SU-DHL-6 (cell line): ENCODE measurements around the gene GCC1.

Experiments
- H2AFZ ChIP-seq: fragments of 200-600 bp; sonication (generic); 2 replicates; pipeline ENCODE4 v1.6.1; 2014; ENCODE audit warnings: low read depth, mild to moderate bottlenecking, moderate library complexity, mixed read lengths, antibody characterized with exemption, low read length; ENCODE audit not compliant: severe bottlenecking
- H3F3A ChIP-seq: fragments of 200-600 bp; shearing (Covaris generic); 2 replicates; pipeline ENCODE4 v1.6.0; 2016; ENCODE audit warnings: antibody characterized with exemption, mild to moderate bottlenecking; ENCODE audit not compliant: insufficient read depth
- H3K27ac ChIP-seq: fragments of 200-600 bp; sonication (generic); 2 replicates; pipeline ENCODE4 v1.5.1; 2016; ENCODE audit warnings: low read depth, mild to moderate bottlenecking, low read length, moderate library complexity, mixed read lengths
- H3K27me3 ChIP-seq: fragments of 200-600 bp; sonication (generic), shearing (Covaris generic); 2 replicates; pipeline ENCODE4 v1.6.0; 2014; ENCODE audit warnings: mild to moderate bottlenecking, low read length
- H3K36me3 ChIP-seq: fragments of 200-600 bp; sonication (generic); 2 replicates; pipeline ENCODE4 v1.6.1; 2014; ENCODE audit warnings: mild to moderate bottlenecking, low read length, mixed read lengths
- H3K4me2 ChIP-seq: fragments of 300-600, 200-600 bp; shearing (Covaris generic), sonication (generic); 2 replicates; pipeline ENCODE4 v1.6.0; 2014; ENCODE audit warnings: low read length, low read depth, mild to moderate bottlenecking; ENCODE audit not compliant: poor library complexity, severe bottlenecking
- H3K4me3 ChIP-seq: fragments of 200-600 bp; sonication (generic); 2 replicates; pipeline ENCODE4 v1.5.1; 2014; ENCODE audit warnings: antibody characterized with exemption, low read length, mild to moderate bottlenecking, mixed read lengths; ENCODE audit not compliant: insufficient read depth, poor library complexity, severe bottlenecking
- H3K79me2 ChIP-seq: fragments of 200-600 bp; sonication (generic); 2 replicates; pipeline ENCODE4 v1.6.1; 2014; ENCODE audit warnings: mild to moderate bottlenecking, low read length, moderate library complexity; ENCODE audit not compliant: insufficient read depth
- H3K9ac ChIP-seq: fragments of 200-600 bp; sonication (generic); 2 replicates; pipeline ENCODE4 v1.7.0; 2014; ENCODE audit warnings: mild to moderate bottlenecking, low read length
- H3K9me2 ChIP-seq: fragments of 200-600 bp; sonication (generic); replicated peaks from 2 replicates; pipeline ENCODE4 v1.6.1; 2014; ENCODE audit warnings: low read length; ENCODE audit not compliant: insufficient read depth
- H3K9me3 ChIP-seq: fragments of 200-600 bp; sonication (generic); 2 replicates; pipeline ENCODE4 v1.6.1; 2014; ENCODE audit warnings: low read length, mixed read lengths; ENCODE audit not compliant: insufficient read depth
- H4K20me1 ChIP-seq: fragments of 200-600 bp; sonication (generic); 2 replicates; pipeline ENCODE4 v1.6.1; 2014; ENCODE audit warnings: low read depth, mild to moderate bottlenecking, antibody characterized with exemption, low read length, moderate library complexity, mixed read lengths
- CTCF ChIP-seq: fragments of 200-600 bp; sonication (generic); IDR thresholded peaks from one replicate; pipeline ENCODE4 v1.5.1; 2017; ENCODE audit warnings: antibody characterized with exemption, mild to moderate bottlenecking, low read length, moderate library complexity; ENCODE audit not compliant: insufficient read depth, poor library complexity, severe bottlenecking
- EZH2phosphoT487 ChIP-seq: fragments of 200-600 bp; sonication (generic), shearing (Covaris generic); conservative IDR thresholded peaks from 2 replicates; pipeline ENCODE4 v1.6.1; 2018; ENCODE audit warnings: mild to moderate bottlenecking, antibody characterized with exemption, low read length, moderate library complexity, mixed read lengths

The GCC1 gene

DNA sequence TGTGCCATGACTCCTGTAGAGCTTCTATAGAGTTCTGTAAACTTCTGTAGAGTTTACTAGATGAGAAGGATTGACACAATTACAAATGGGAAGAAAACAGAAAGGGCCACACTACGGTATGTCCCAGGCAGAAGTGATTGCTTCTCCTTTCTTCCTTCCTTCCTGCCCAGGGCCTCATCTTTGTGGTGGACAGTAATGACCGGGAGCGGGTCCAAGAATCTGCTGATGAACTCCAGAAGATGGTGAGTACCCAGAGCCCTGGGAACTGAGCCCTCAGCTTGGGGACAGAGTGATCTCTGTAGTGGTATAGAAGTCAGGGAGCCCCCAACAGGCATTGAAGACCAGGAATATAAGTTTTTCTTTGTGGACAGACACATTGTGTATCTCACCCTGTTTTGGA is 4.5 kb upstream of the GCC1 start:
- H3F3A ChIP-seq, result 0 out of 2 replicates have a peak, but pooled peaks cover 3% of the 10 kb centered on the region
- H3K79me2 ChIP-seq, result peaks cover 11% of the 10 kb centered on the region
- no peaks in the 10 kb centered on the region for H3K36me3 ChIP-seq
- H3K9me3 ChIP-seq, result no peaks in the 10 kb centered on the region
- H2AFZ ChIP-seq, result no peak overlapping the region
- no peaks in the 10 kb centered on the region for H3K27me3 ChIP-seq
- no peaks in the 10 kb centered on the region for H4K20me1 ChIP-seq
- no peak overlapping the region for H3K9ac ChIP-seq
- H3K4me3 ChIP-seq, result no peak overlapping the region
- TF ChIP-seq CTCF, result no peak
- no peak for TF ChIP-seq EZH2phosphoT487
- no peak overlapping the region for H3K4me2 ChIP-seq
- no peaks in the 10 kb centered on the region for H3K9me2 ChIP-seq
- no peak overlapping the region for H3K27ac ChIP-seq

DNA sequence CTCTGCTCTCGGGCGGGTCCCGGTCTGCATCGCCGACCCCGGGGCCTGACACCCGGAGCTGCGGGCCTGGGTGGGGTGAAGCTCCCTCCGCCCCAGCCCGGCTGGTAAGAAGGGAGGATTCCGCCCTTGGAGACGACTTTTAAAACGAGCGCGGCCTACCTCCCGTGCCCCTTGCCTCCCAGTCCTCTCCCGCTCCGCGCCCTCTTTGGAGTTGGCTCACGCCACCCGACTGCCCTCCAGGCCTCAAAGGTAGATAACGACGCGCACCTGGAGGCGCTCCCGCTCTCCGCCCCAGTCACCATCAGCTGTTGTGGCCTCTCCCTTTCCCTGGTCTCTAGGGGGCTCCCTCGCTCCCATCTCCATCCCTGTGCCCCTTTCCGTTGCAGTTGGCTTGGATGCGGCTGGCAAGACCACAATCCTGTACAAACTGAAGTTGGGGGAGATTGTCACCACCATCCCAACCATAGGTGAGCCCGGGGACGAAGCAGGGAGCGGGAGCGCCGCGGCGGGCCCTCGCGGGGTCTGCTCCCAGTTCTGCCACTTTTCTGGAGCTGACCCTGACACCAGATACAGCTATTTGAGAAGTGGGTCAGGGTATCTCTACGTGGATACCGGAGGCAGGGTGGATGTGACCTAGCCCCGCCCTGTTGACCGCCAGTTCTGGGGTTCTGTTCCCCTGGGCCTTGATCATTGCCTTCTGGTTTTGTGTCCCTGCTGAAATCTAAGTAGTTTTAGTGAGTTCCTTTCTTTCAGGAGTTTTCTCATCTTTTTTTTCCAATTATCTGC is 3.5 kb upstream of the GCC1 start:
- H3K4me3 ChIP-seq, result peak overlapping the region; percentile 94
- peaks cover 21% of the 10 kb centered on the region for H3K79me2 ChIP-seq

GRCh38 chr7:127588019-127588696 is 2.8 kb upstream of the GCC1 start, which contains the start of gene ARF5:
Gene ARF5, plus strand, starts transcription at chr7:127588411. Its CDS starts 88 bp downstream, at chr7:127588499.
- H3K9me3 ChIP-seq, result no peaks in the 10 kb centered on the region
- no peaks in the 10 kb centered on the region for H3K9me2 ChIP-seq
- H3K4me3 ChIP-seq, result peak within 1 kb of the TSS; percentile 94
- TF ChIP-seq EZH2phosphoT487 (no peak), CTCF (no peak)
- no peaks in the 10 kb centered on the region for H3K27me3 ChIP-seq
- H2AFZ ChIP-seq, result peak within 1 kb of the TSS; percentile 82
- peak within 1 kb of the TSS; percentile 68 for H3K4me2 ChIP-seq
- H3K9ac ChIP-seq, result peak within 1 kb of the TSS; percentile 87
- H3F3A ChIP-seq, result 0 out of 2 replicates have a peak, but pooled peaks cover 3% of the 10 kb centered on the region
- no peaks in the 10 kb centered on the region for H4K20me1 ChIP-seq
- peaks cover 26% of the 10 kb centered on the region for H3K79me2 ChIP-seq
- no peaks in the 10 kb centered on the region for H3K36me3 ChIP-seq
- peak within 1 kb of the TSS; percentile 26; the same call in 1 of the 2 replicates for H3K27ac ChIP-seq

More for the DNA sequence above, 3.5 kb upstream of the GCC1 start:
- peak; percentile 53 for TF ChIP-seq CTCF
- no peak for TF ChIP-seq EZH2phosphoT487
- Histone ChIP-seq H3K36me3 (no peaks in the 10 kb centered on the region), H3K27ac (peak overlapping the region; percentile 26; the same call in 1 of the 2 replicates), H3K4me2 (peak overlapping the region; percentile 68), H3K9me2 (no peaks in the 10 kb centered on the region), H4K20me1 (no peaks in the 10 kb centered on the region), H2AFZ (peak overlapping the region; percentile 82), H3K27me3 (no peaks in the 10 kb centered on the region), H3K9ac (peak overlapping the region; percentile 87), H3F3A (0 out of 2 replicates have a peak, but pooled peaks cover 3% of the 10 kb centered on the region), H3K9me3 (no peaks in the 10 kb centered on the region)
